Measurements from ENCODE around the gene COBL. TPM values are rescaled to one million over a fixed set of nuclear protein-coding genes. Genes with fewer than 3 reads are reported as not detected.

COBL gene
- total RNA-seq, 4 donors from 2014 or later, result 50.2 to 156 (median 65.1) TPM

DNA sequence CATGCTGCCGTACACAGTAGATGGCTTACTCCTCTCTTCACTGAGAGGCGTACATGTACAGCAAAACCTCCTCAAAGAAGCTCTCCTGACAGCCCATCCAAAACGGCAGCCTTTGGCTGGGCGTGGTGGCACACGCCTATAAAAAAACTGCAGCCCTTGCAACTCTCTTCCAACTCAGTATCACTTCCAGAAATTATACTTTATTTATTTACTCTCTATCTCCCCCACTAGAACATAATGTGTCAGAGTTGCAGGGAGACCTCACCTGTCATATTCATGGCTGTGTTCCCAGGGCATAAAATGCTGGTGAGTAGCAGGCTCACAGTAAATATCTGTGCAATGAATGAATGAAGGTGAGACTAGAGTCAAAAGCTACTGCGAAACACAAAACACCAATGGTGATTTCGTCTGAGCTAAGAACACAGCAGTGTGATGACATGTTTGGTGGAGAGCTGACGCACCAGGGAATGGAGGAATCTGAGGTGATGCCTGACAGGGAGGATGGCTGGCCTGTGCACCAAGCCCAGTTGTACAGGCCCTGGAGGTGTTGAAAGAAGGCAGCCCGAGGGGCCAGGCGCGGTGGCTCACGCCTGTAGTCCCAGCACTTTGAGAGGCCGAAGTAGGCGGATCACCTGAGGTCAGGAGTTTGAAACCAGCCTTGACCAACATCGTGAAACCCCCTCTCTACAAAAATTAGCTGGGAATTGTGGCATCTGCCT is 55.3 kb downstream of the COBL start:
- Histone ChIP-seq H3K4me1 (peaks cover 36% of the 10 kb centered on the region), H3K27me3 (no peaks in the 10 kb centered on the region), H3K4me3 (no peak overlapping the region), H3K27ac (no peak overlapping the region), H3K36me3 (no peaks in the 10 kb centered on the region), H3K9me3 (no peaks in the 10 kb centered on the region)
- DNase-seq (ENCODE audit: low spot score in 2 of 2), result no peak
- 58% methylated on average over 11 of the region's 15 CpGs for whole genome bisulfite sequencing
- TF ChIP-seq POLR2AphosphoS5 (IDR thresholded peaks at IDR 0.05) (no peak), EP300 (IDR thresholded peaks at IDR 0.05) (no peak), POLR2A (IDR thresholded peaks at IDR 0.05) (no peak)
- TF ChIP-seq, protein P1, sequence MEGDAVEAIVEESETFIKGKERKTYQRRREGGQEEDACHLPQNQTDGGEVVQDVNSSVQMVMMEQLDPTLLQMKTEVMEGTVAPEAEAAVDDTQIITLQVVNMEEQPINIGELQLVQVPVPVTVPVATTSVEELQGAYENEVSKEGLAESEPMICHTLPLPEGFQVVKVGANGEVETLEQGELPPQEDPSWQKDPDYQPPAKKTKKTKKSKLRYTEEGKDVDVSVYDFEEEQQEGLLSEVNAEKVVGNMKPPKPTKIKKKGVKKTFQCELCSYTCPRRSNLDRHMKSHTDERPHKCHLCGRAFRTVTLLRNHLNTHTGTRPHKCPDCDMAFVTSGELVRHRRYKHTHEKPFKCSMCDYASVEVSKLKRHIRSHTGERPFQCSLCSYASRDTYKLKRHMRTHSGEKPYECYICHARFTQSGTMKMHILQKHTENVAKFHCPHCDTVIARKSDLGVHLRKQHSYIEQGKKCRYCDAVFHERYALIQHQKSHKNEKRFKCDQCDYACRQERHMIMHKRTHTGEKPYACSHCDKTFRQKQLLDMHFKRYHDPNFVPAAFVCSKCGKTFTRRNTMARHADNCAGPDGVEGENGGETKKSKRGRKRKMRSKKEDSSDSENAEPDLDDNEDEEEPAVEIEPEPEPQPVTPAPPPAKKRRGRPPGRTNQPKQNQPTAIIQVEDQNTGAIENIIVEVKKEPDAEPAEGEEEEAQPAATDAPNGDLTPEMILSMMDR (IDR thresholded peaks at IDR 0.05), result no peak

DNA sequence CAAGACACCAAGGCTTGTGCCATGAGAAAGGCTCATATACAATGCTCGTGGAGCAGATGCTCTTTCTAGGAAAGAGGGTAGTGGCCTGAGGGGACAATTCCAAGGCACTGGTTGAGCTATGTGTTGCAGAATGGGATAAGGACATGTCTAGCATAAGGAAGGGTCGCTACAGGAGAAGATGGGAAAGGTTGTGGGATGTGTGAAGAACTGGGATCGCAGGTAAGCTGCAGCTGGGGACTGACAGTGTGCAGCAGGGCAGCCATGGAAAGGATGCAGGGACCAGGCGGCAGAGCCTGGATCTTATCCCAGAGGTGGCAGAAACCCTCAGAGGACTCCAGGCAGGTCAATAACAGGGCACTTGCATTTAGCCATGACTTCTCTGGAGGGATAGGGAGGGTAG is 56.1 kb downstream of the COBL start:
- no peak for DNase-seq (ENCODE audit: low spot score in 2 of 2)
- WGBS, result 80% methylated on average over 4 of the region's 4 CpGs
- Histone ChIP-seq H3K27ac (no peak overlapping the region), H3K4me1 (peaks cover 34% of the 10 kb centered on the region), H3K4me3 (no peak overlapping the region), H3K27me3 (no peaks in the 10 kb centered on the region), H3K9me3 (no peaks in the 10 kb centered on the region), H3K36me3 (no peaks in the 10 kb centered on the region)
- TF ChIP-seq, protein P1 (IDR thresholded peaks at IDR 0.05), result no peak
- TF ChIP-seq EP300 (IDR thresholded peaks at IDR 0.05) (no peak), POLR2AphosphoS5 (IDR thresholded peaks at IDR 0.05) (no peak), POLR2A (IDR thresholded peaks at IDR 0.05) (no peak)

DNA sequence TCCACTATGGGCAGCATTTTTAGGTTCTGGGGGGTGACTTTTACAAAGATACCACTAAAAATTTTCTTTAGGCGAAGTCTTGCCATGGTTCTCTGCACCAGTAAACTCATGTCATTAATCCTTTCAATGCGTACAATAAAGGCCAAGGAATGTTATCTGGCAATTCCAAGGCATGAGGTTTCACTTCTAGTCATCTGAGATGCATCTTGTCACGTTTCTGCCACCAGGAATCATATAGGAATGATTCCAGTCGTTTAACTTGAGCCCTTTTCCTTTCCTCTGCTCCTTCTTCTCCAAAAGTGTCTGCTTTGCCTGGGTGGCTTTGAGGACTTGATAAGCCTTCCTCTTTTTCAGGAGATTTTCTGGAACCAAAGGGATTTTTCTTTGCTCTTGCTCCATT is 56.8 kb downstream of the COBL start:
- no peak for DNase-seq (ENCODE audit: low spot score in 2 of 2)
- TF ChIP-seq EP300 (IDR thresholded peaks at IDR 0.05) (no peak), POLR2A (IDR thresholded peaks at IDR 0.05) (no peak)
- Histone ChIP-seq H3K27me3 (no peaks in the 10 kb centered on the region), H3K4me1 (peaks cover 26% of the 10 kb centered on the region), H3K27ac (no peak overlapping the region), H3K4me3 (no peak overlapping the region), H3K36me3 (no peaks in the 10 kb centered on the region), H3K9me3 (no peaks in the 10 kb centered on the region)
- WGBS, result 87% methylated on average over 4 of the region's 4 CpGs

DNA sequence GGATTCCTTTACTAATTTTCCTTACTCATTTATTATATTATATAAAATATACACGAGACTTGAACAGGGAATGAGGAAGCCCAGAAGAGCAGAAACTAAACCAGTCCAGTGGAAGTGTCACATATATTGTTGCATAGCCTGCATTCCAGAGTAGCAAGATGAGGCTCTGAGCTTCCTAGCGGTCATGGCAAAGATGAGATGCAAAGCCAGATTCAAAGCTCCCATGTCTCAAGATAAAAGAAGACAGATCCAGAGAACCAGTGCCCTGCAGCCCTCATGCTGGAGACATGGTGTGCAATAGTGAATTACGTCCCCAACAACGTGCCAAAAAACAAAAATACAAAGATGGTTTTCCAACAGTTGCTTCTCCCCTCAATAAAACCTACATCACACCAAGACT is 59.7 kb downstream of the COBL start:
- Histone ChIP-seq H3K4me3 (no peak overlapping the region), H3K9me3 (no peaks in the 10 kb centered on the region), H3K36me3 (no peaks in the 10 kb centered on the region), H3K27me3 (no peaks in the 10 kb centered on the region), H3K27ac (no peak overlapping the region), H3K4me1 (peaks cover 8% of the 10 kb centered on the region)
- WGBS, result 83% methylated on average over 4 of the region's 4 CpGs
- no peak for TF ChIP-seq EP300 (IDR thresholded peaks at IDR 0.05)
- TF ChIP-seq POLR2AphosphoS5 (IDR thresholded peaks at IDR 0.05), result no peak
- DNase-seq (ENCODE audit: low spot score in 2 of 2), result no peak

DNA sequence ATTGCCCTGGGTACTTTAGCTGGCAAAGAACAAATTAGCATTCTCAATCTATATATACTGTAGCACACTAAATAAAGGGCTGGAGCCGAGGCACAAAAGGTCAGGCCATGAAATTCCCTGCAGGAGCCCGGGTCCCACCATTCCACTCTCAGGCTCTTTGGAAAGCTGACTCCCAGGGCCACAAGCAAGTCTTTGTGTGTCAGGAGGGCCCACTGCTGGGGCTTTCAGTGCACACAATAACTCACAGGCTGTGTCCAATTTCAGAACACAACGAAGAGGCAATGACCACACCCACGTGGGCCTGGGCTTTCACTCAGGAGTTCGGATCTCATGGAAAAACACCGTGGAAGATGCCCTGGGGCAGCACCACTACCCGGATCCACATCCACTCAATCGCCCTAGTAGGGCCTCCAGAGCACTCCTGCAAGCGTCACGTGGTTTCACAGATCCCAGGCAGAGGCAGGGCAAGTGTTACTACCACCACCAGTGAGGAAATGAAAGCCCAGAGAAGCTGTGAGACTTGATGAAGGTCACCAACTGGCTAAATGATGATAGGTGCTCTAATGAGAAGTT is 60.3 kb downstream of the COBL start:
- 62% methylated on average over 8 of the region's 10 CpGs for WGBS
- TF ChIP-seq POLR2A (IDR thresholded peaks at IDR 0.05) (no peak), EP300 (IDR thresholded peaks at IDR 0.05) (no peak), POLR2AphosphoS5 (IDR thresholded peaks at IDR 0.05) (no peak)
- TF ChIP-seq, protein P1 (IDR thresholded peaks at IDR 0.05), result no peak
- H3K36me3 ChIP-seq, result no peaks in the 10 kb centered on the region
- no peak overlapping the region for H3K4me3 ChIP-seq
- H3K27me3 ChIP-seq, result no peaks in the 10 kb centered on the region
- H3K27ac ChIP-seq, result peak overlapping the region; percentile 48
- H3K4me1 ChIP-seq, result peaks cover 2% of the 10 kb centered on the region
- DNase-seq (ENCODE audit: low spot score in 2 of 2), result no peak
- no peaks in the 10 kb centered on the region for H3K9me3 ChIP-seq

DNA sequence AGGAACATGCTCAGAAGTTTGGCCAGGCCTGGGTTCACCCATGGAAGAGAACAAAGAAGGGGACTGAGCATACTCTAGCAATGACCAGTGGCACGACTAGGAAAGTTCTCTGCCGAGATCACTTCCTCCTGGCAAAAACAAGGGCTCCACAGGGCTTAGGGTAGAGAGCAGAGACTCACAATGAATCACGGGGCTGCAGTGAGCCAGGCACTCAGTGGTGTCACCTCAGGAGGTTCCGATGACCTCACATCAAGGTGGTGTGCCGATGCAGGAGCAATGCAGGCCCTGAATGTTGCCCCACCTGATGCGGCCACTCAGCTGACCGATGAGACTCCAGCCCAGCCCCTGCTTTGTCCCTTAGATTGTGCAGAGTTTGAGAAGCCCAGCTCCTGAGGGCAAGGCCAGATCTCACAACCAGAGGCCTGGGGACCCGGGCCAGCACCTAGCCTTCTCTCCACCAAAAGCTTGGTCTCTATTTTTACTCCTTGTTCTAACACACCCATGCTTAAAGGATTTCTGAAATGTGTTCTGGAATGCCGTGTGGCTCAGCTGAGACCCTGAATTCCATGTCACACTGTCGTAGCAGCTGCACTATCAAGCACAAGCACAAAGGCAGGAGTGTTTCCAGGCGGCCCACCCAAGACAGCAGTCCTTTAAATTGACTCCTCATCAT is 60.9 kb downstream of the COBL start:
- H3K36me3 ChIP-seq, result no peaks in the 10 kb centered on the region
- TF ChIP-seq EP300 (IDR thresholded peaks at IDR 0.05) (no peak), POLR2A (IDR thresholded peaks at IDR 0.05) (no peak), POLR2AphosphoS5 (IDR thresholded peaks at IDR 0.05) (no peak)
- TF ChIP-seq, protein P1 (IDR thresholded peaks at IDR 0.05), result no peak
- H3K4me3 ChIP-seq, result no peak overlapping the region
- no peaks in the 10 kb centered on the region for H3K9me3 ChIP-seq
- H3K27me3 ChIP-seq, result no peaks in the 10 kb centered on the region
- H3K4me1 ChIP-seq, result no peaks in the 10 kb centered on the region
- WGBS, result 80% methylated on average over 2 of the region's 11 CpGs
- peak overlapping the region; percentile 48 for H3K27ac ChIP-seq
- DNase-seq (ENCODE audit: low spot score in 2 of 2), result no peak

All from suprapubic skin (tissue), 4 donors.